ENCODE data around the gene CP.

CP gene

GRCh38 chr3:149179220-149179619 is 42.4 kb downstream of the CP start:
- peak; percentile 95 for DNase-seq

- no peak for DNase-seq
These were observed 44.5 kb downstream of the CP start for GRCh38 chr3:149177122-149177521.

DNA sequence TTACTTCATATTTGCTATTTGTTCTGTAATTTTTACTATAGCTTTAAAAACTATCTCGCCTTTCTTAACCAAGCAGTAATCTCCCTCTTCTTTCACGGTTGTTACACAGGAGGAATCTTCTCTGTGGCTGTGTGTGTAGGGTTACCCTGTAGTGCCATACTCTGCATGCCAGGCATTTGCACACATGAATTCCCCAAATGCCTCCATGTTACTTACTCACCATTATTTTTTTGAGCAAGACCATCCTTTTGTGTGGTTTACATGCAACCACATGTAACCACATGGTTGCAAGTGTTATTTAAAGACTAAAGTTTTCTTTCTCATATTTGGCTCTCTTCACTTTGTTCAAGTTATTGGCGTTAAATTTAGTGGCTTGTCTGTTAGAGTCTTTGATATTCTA is 46.7 kb downstream of the CP start:
- no peak for DNase-seq

DNA sequence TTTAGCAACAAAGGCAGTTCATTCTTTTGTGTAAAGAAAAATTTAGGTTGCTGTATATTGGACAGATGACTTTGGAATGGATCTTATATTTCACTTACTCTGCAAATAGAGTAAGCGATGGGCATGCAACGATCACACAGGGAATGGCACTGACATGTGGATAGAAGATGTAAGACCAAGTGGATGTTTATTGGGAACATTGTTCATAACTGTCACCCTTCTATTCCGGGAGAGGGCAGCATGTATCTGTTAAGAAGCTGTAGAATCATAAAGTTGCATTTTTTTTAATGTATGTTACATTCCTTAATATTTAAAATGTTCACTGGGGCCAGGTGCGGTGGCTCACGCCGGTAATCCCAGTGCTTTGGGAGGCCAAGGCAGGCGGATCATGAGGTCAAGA is 51.0 kb downstream of the CP start:
- no peak for DNase-seq

DNA sequence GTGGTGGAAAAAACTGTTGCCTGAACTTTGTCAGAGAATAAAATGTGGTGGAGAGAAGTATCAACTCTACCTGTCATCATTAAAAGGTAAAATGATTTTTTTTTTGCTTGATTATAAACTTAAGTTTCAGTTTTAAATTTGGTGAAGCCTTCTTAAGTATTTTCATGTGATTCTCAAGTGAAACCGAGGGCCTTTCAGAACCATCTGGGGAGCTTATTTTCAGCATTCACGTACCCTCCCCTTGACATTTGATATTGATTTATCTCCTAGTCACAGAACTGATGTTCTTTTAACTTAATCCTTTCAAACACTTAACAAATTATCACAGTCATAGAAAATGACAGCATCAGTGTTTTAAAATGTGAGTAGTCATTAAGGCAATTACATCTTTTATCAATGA is 53.7 kb downstream of the CP start:
- no peak for DNase-seq

DNA sequence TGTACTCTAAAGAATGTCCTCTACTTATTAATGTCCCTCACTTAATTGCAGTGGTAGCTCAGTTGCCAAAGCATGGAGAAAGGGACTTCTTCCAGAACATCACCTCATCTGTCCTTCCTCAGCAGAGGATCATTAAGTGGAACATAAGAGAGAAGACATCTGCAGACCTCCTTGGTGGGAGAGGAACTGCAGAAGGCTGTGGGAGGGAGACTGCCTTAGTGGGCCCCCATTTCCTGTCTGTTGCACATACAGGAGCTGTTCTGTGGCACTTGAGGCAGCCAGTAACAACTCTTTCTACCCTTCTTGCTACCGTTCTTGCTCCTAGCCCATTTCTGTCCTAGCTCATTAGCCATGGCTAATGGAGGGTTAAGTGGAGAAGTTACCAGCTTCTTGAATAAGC is 58.6 kb downstream of the CP start:
- no peak for DNase-seq

- DNase-seq: no peak
These were observed 59.6 kb downstream of the CP start for GRCh38 chr3:149162007-149162406.

DNA sequence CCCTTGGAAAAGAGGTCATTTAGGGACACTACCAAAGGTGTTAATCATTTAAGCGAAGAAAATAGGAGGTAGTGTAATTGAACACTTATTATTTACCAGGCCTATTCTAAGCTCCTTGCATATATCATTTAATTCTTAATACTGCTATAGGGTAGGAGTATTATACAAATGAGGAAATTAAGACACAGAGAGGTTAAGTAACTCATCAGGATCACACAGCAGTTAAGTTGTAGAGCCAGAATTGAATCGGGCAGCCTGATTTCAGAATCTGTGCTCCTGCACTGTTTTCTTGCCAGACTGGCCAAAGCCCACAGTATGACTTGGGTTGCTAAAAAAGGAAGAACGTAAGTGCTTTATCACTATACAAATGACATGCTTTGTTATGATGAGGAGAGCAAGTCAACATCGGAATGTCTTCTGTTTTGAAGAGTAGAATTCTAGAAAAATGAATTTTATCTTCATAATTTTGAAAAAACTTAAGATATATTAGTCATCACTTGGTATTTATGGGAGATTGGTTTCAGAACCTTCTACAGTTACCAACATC is 60.8 kb downstream of the CP start:
- no peak for DNase-seq

DNA sequence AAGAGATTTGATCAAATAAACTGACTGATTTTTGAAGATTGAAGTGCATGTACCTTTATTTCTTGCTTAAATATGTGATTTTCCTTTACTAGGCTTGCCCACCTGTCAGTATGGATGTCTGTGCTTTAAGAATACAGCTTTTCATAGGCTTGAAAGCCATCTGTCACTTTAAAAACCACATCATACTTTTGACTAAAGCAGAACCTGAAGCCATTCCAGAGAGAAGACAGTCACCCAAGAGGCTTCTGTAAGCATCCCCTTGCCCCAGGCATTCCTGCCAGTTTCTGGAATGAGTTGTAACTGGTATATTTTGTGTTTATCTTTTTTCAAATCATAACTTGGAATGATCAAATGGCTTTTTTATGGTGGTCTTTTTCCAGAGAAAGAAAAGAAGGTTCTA is 68.2 kb downstream of the CP start:
- no peak for DNase-seq

GRCh38 chr3:149152420-149152819 is 69.2 kb downstream of the CP start:
- peak; percentile 9 for DNase-seq

DNA sequence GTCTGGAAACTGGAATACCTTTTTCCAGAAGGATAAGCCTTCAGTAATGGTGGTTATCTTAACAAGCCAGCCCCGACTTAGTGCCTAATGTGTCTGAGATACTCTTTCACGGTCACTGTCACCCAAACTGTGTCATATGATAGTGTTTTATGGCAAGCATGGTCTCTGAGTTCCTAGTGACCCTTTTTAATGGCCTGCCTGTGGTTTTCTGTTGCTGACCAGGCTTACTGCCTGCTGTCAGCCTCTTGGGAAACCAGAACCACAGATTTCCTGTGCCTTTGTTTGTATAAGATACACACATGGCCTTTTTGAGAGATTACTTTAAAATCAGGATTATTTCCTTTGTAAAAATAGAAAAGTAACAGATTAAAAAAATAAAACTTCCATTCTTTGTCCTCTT is 69.8 kb downstream of the CP start:
- DNase-seq: peak; percentile 31

- DNase-seq: no peak
These were observed 71.2 kb downstream of the CP start for GRCh38 chr3:149150436-149150835.

- no peak for DNase-seq
These were observed 75.7 kb downstream of the CP start for GRCh38 chr3:149145974-149146373.

- DNase-seq: no peak
These were observed 76.3 kb downstream of the CP start for GRCh38 chr3:149145356-149145755.

- no peak for DNase-seq
These were observed 78.9 kb downstream of the CP start for GRCh38 chr3:149142682-149143081.

- DNase-seq: no peak
These were observed 87.1 kb downstream of the CP start for GRCh38 chr3:149134575-149134974.

DNA sequence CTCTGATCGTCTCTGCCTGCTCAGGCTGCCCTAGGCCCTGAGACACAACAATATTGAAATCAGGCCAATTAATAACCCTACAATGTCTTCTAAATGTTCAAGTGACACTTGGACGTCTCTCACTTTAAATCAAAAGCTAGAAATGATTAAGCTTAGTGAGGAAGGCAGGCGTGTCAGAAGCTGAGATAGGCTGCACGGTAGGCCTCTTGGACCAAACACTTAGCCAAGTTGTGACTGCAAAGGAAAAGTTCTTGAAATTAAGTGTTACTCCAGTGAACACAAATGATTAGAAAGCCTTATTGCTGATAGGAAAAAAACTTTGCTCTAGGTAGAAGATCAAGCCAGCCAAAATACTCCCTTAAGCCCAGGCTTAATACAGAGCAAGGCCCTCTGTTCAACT is 90.0 kb downstream of the CP start:
- no peak for DNase-seq

DNA sequence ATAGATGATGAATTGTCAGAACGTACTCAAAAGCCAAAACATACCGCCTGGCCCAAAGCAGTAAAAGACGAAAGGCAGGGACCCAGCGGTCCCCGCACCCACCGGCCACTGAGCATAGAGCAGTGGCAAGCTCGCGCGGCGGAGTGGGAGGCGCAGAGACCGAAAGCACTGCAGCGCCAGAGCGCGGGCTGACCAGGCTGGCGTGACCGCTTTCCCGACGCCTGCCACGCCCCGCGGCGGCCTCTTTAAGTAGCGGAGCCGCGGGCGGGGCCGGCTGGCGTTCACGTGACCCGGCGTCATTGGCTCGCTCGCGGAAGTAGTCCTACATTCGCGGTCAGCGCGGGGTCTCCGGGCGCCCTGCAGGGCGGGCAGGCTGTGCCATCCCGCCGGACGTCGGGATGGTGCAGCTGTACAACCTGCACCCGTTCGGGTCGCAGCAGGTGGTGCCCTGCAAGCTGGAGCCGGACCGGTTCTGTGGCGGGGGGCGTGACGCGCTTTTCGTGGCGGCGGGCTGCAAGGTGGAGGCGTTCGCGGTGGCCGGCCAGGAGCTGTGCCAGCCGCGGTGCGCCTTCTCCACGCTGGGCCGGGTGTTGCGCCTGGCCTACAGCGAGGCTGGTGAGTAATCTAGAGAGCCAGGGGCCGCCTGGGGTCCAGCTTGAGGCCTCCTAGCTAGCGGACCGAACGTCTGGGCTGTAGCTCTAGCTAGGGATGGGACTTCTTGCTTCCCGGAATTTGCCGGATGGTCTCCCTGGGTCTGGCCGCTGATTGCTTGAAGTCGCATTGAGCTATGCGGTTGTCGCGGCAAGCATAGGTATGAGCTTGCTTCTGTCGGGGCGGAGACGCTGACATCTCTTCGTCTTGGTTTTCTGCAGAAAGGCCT is 92.1 kb downstream of the CP start, which contains the start of gene HPS3:
Gene HPS3 (plus strand): TSS at position 313 of the 880 bp plus-strand sequence. CDS start 86 bp downstream, at position 399.
- peak; percentile 92 for DNase-seq

DNA sequence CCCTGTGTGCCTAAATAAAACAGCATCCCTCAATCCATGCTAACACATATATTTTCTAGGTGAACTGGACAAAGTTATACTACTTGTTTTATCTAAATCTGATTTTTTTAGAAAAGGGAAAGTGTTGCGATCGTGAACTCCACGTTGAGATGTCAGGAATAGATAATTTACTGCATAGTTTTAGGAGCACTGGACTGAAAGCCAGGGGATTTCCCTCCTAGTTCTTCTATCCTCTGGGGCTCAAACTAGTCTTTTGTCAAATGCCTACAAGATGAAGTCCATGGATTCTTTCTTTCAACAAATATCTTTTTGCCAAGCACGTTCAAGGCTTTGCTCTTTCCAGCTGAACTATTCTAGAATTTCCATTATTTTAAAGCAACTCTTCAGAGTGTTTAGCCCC is 92.8 kb downstream of the CP start:
- no peak for DNase-seq

- DNase-seq: peak; percentile 19
These were observed 98.7 kb downstream of the CP start for GRCh38 chr3:149122721-149123578.
